HepG2 (cell line): ENCODE results near the gene KANK3. TPM values are rescaled to one million over a fixed set of nuclear protein-coding genes. Genes with fewer than 3 reads are reported as not detected.

Experiments used
- DMTF1 ChIP-seq: sonication (generic); formaldehyde crosslinking; IDR thresholded peaks from 2 replicates; pipeline ENCODE4 v1.4.0; 2020; ENCODE audit warnings: mild to moderate bottlenecking, missing genetic modification reagents
- E2F1 ChIP-seq: sonication (generic); formaldehyde crosslinking; IDR thresholded peaks from 2 replicates; pipeline ENCODE4 v1.5.0; 2020; ENCODE audit warnings: missing genetic modification reagents
- KLF16 ChIP-seq, 2 experiments: sonication (generic) in 1 of 2; formaldehyde crosslinking in 1 of 2; IDR thresholded peaks; 2 replicates each; pipeline versions ENCODE4 v1.6.1 to v1.8.0; 2016 to 2023; ENCODE audit warnings: missing genetic modification reagents in 2 of 2, missing compliant biosample characterization in 1 of 2
- LBX2 ChIP-seq: sonication (generic); formaldehyde crosslinking; IDR thresholded peaks from 2 replicates; pipeline ENCODE4 v1.5.0; 2020; ENCODE audit warnings: missing genetic modification reagents, mild to moderate bottlenecking, borderline replicate concordance
- MAFK ChIP-seq, 2 experiments: IDR thresholded peaks in 1 of 2; conservative IDR thresholded peaks in 1 of 2; 2 replicates each; pipeline ENCODE4 v1.6.1; 2011; ENCODE audit warnings: improper control_type of control experiment in 2 of 2, low read length in 2 of 2
- MNT ChIP-seq: fragments of 450-650 bp; IDR thresholded peaks from 2 replicates; pipeline ENCODE4 v1.6.1; 2016
- NCOA5 ChIP-seq: sonication (generic); formaldehyde crosslinking; IDR thresholded peaks from 2 replicates; pipeline ENCODE4 v1.4.0; 2020; ENCODE audit warnings: missing genetic modification reagents
- NKX3-1 ChIP-seq: sonication (generic); formaldehyde crosslinking; IDR thresholded peaks from 2 replicates; pipeline ENCODE4 v1.5.0; 2020; ENCODE audit warnings: missing genetic modification reagents
- NONO ChIP-seq, 2 experiments: fragments of 450-650 bp in 1 of 2; sonication (generic) in 1 of 2; formaldehyde crosslinking in 1 of 2; IDR thresholded peaks in 1 of 2; conservative IDR thresholded peaks in 1 of 2; 2 replicates each; pipeline versions ENCODE4 v1.6.1 to v1.8.0; 2017 to 2022; ENCODE audit warnings: mild to moderate bottlenecking in 1 of 2, missing genetic modification reagents in 1 of 2, moderate library complexity in 1 of 2
- NR0B2 ChIP-seq: sonication (generic); formaldehyde crosslinking; IDR thresholded peaks from 2 replicates; pipeline ENCODE4 v1.4.0; 2020; ENCODE audit warnings: mild to moderate bottlenecking, missing genetic modification reagents
- RAD21 ChIP-seq: fragments of 450-650 bp; formaldehyde crosslinking; IDR thresholded peaks from 2 replicates; pipeline ENCODE4 v1.5.0; 2020; ENCODE audit warnings: mild to moderate bottlenecking
- THAP11 ChIP-seq: IDR thresholded peaks from 2 replicates; pipeline ENCODE4 v1.6.1; 2016; ENCODE audit warnings: missing biosample characterization, missing genetic modification reagents
- ZFP37 ChIP-seq: sonication (generic); formaldehyde crosslinking; IDR thresholded peaks from 2 replicates; pipeline ENCODE4 v1.4.0; 2020; ENCODE audit warnings: missing genetic modification reagents, borderline replicate concordance
- ZFY ChIP-seq: sonication (generic); formaldehyde crosslinking; IDR thresholded peaks from 2 replicates; pipeline ENCODE4 v1.4.0; 2020; ENCODE audit warnings: missing genetic modification reagents
- ZNF225 ChIP-seq: sonication (generic); formaldehyde crosslinking; IDR thresholded peaks from 2 replicates; pipeline ENCODE4 v1.4.0; 2020; ENCODE audit warnings: mild to moderate bottlenecking, missing genetic modification reagents
- ZNF383 ChIP-seq: sonication (generic); formaldehyde crosslinking; IDR thresholded peaks from 2 replicates; pipeline ENCODE4 v1.4.0; 2020; ENCODE audit warnings: missing genetic modification reagents, mild to moderate bottlenecking, borderline replicate concordance
- ZNF687 ChIP-seq: sonication (generic); formaldehyde crosslinking; IDR thresholded peaks from 2 replicates; pipeline ENCODE4 v1.5.1; 2020; ENCODE audit warnings: mild to moderate bottlenecking, missing genetic modification reagents, moderate library complexity
- ZNF766 ChIP-seq: sonication (generic); formaldehyde crosslinking; IDR thresholded peaks from 2 replicates; pipeline ENCODE4 v1.5.0; 2020; ENCODE audit warnings: missing genetic modification reagents, borderline replicate concordance
- polyA plus RNA-seq, 8 experiments: library from polyadenylated mRNA; depleted of rRNA in 3 of 8; stranded (reverse) in 7 of 8; unstranded in 1 of 8; fragments of >200 nt; fragmentation: Illumina TruSeq in 4 of 8; extraction: Trizol in 4 of 8; gene quantifications; 2 replicates each; pipeline versions ENCODE4 v1.2.1 to v1.2.3, GENCODE V29; 2011 to 2016; ENCODE audit warnings: low read depth in 4 of 8, missing spikeins in 1 of 8, mixed read lengths in 1 of 8; ENCODE audit not compliant: insufficient read depth in 1 of 8
- total RNA-seq, 5 experiments: library from RNA; depleted of rRNA; stranded (reverse); fragments of >200 nt; fragmentation: Illumina TruSeq; extraction: Trizol; gene quantifications; 2 replicates each; pipeline ENCODE4 v1.2.3, GENCODE V29; 2016; ENCODE audit warnings: low read depth in 1 of 5

The KANK3 gene
- total and polyA plus RNA-seq, 2 of the 13 experiments (the other 11 are each of a cell fraction or from before 2014, with no cell fraction given): 0.15 to 0.20 TPM

GRCh38 chr19:8324186-8325050 is 18.6 kb downstream of the KANK3 start (continued):
- TF ChIP-seq NCOA5 (CRISPR knock-in tag) (no peak), ZNF766 (CRISPR knock-in tag) (no peak), ZNF687 (CRISPR knock-in tag) (peak; percentile 37), ZNF383 (CRISPR knock-in tag) (no peak), LBX2 (CRISPR knock-in tag) (no peak), ZFY (CRISPR knock-in tag) (no peak), MNT (no peak), RAD21 (CRISPR knock-in tag) (no peak), ZFP37 (no peak), NKX3-1 (CRISPR knock-in tag) (no peak), NR0B2 (peak; percentile 39; the same call in 1 of the 2 replicates), MAFK (conservative IDR thresholded peaks at IDR 0.05 in 1 of 2, IDR thresholded peaks at IDR 0.05 in 1 of 2; ENCODE audit: low read length in 2 of 2) (no peak), KLF16 (CRISPR knock-in tag; IDR thresholded peaks at IDR 0.05) (no peak), DMTF1 (no peak), E2F1 (CRISPR knock-in tag) (no peak), ZNF225 (CRISPR knock-in tag) (no peak), THAP11 (no peak), NONO (IDR thresholded peaks at IDR 0.05) (no peak), NONO (CRISPR knock-in tag; conservative IDR thresholded peaks at IDR 0.05) (peak; percentile 35; the same call in 1 of the 2 replicates)
